K562 (cell line): ENCODE measurements around the gene SEC16A. TPM values are rescaled to one million over a fixed set of nuclear protein-coding genes. Genes with fewer than 3 reads are reported as not detected.

Experiments
- ATAC-seq: fragments of 200-7000 bp; cut with Tn5 transposase; 3 replicates; pipeline ENCODE4 v1.9.1; 2020; ENCODE audit warnings: moderate library complexity
- BruUV-seq: library from RNA; stranded (reverse); fragments of 400-500 nt; replicated peaks from 2 replicates; lab custom pipeline; 2021; lab: Mats Ljungman, UMichigan
- CTCF ChIA-PET: fragments of 300-600 bp; formaldehyde crosslinking; extraction: SDS; loops from one replicate; lab custom pipeline; 2021; ENCODE audit warnings: low intra/inter-chr PET ratio; lab: Yijun Ruan, JAX
- POLR2A ChIA-PET: fragments of 300-600, 350-650 bp; sonication (Branson Sonifier 250); formaldehyde crosslinking; extraction: SDS; loops from one replicate; lab custom pipeline; 2021; ENCODE audit warnings: antibody characterized with exemption, inconsistent platforms; lab: Yijun Ruan, JAX
- DNase-seq, 4 experiments: peaks; one replicate each; pipeline versions ENCODE4 v3.0.0 to v3.0.0-alpha.2; 2011 to 2018; ENCODE audit warnings: low spot score in 3 of 4, mixed read lengths in 3 of 4; ENCODE audit errors: extremely low read depth in 1 of 4
- FAIRE-seq: peaks from 2 replicates; lab custom pipeline; 2011; peaks lifted over from hg19 to GRCh38; lab: Jason Lieb, UNC
- H2AFZ ChIP-seq: 2 replicates; pipeline ENCODE4 v1.6.0; 2011; ENCODE audit warnings: low read depth, low read length, control low read depth, inconsistent platforms
- H3K27ac ChIP-seq: fragments of 200-600 bp; 3 replicates; pipeline ENCODE4 v1.8.0; 2011; ENCODE audit warnings: low read depth, mild to moderate bottlenecking, control low read depth, inconsistent platforms, low read length, moderate library complexity, mixed read lengths; ENCODE audit errors: extremely low read depth
- H3K27me3 ChIP-seq, 2 experiments: fragments of 300-600 bp in 1 of 2; 2 replicates in 1 of 2; 3 replicates in 1 of 2; pipeline versions ENCODE4 v1.6.0 to v1.8.0; 2011; ENCODE audit warnings: inconsistent platforms in 2 of 2, low read length in 2 of 2, mild to moderate bottlenecking in 1 of 2, mixed read lengths in 1 of 2, moderate library complexity in 1 of 2; ENCODE audit not compliant: control insufficient read depth in 2 of 2, insufficient read depth in 2 of 2
- H3K36me3 ChIP-seq: fragments of 300-600 bp; 3 replicates; pipeline ENCODE4 v1.8.0; 2011; ENCODE audit warnings: mild to moderate bottlenecking, low read length, inconsistent platforms; ENCODE audit not compliant: control insufficient read depth, insufficient read depth
- H3K4me1 ChIP-seq, 2 experiments: fragments of 200-600 bp in 1 of 2; replicated peaks in 1 of 2; 2 replicates in 1 of 2; 3 replicates in 1 of 2; pipeline versions ENCODE4 v1.5.1 to v1.8.0; 2011; ENCODE audit warnings: inconsistent platforms in 2 of 2, low read length in 2 of 2, mild to moderate bottlenecking in 1 of 2, mixed read lengths in 1 of 2, moderate library complexity in 1 of 2; ENCODE audit not compliant: control insufficient read depth in 2 of 2, insufficient read depth in 2 of 2
- H3K4me2 ChIP-seq: 2 replicates; pipeline ENCODE4 v1.6.1; 2011; ENCODE audit warnings: low read length, control low read depth, inconsistent platforms, mixed read lengths; ENCODE audit not compliant: insufficient read depth
- H3K4me3 ChIP-seq: fragments of 200-600 bp; sonication (generic), shearing (Covaris generic); 2 replicates; pipeline ENCODE4 v1.5.1; 2016; ENCODE audit warnings: control low read depth, inconsistent platforms
- H3K79me2 ChIP-seq: fragments of 200-600 bp; 3 replicates; pipeline ENCODE4 v1.8.0; 2011; ENCODE audit warnings: low read length, inconsistent platforms; ENCODE audit not compliant: control insufficient read depth, insufficient read depth
- H3K9ac ChIP-seq, 2 experiments: 2 replicates each; pipeline versions ENCODE4 v1.6.0 to v1.6.1; 2011; ENCODE audit warnings: low read depth in 2 of 2, low read length in 2 of 2, control low read depth in 1 of 2, inconsistent platforms in 1 of 2, mild to moderate bottlenecking in 1 of 2, mixed read lengths in 1 of 2; ENCODE audit not compliant: insufficient read depth in 1 of 2
- H3K9me1 ChIP-seq: one replicate; pipeline ENCODE4 v1.6.0; 2011; ENCODE audit warnings: inconsistent platforms, mild to moderate bottlenecking, low read length, moderate library complexity; ENCODE audit not compliant: control insufficient read depth, insufficient read depth
- H3K9me3 ChIP-seq: replicated peaks from 2 replicates; pipeline ENCODE4 v1.5.1; 2011; ENCODE audit warnings: low read depth, low read length, inconsistent platforms; ENCODE audit not compliant: control insufficient read depth, insufficient read depth
- H4K20me1 ChIP-seq: replicated peaks from 2 replicates; pipeline ENCODE4 v1.6.1; 2011; ENCODE audit warnings: low read length, inconsistent platforms, mixed read lengths; ENCODE audit not compliant: control insufficient read depth, insufficient read depth
- ATF1 ChIP-seq, 2 experiments: fragments of 450-650 bp in 1 of 2; IDR thresholded peaks; 2 replicates each; pipeline ENCODE4 v1.6.1; 2016; ENCODE audit warnings: missing compliant biosample characterization in 1 of 2, missing genetic modification characterization in 1 of 2
- CBX1 ChIP-seq: sonication (generic); IDR thresholded peaks from 2 replicates; pipeline ENCODE4 v1.6.1; 2016; ENCODE audit warnings: antibody characterized with exemption, low read depth, mild to moderate bottlenecking
- CBX5 ChIP-seq: IDR thresholded peaks from 2 replicates; pipeline ENCODE4 v1.6.1; 2014; ENCODE audit warnings: low read depth, borderline replicate concordance
- CHD4 ChIP-seq: fragments of 200-600 bp; sonication (generic); IDR thresholded peaks from 3 replicates; pipeline ENCODE4 v1.6.1; 2012; ENCODE audit warnings: low read depth, mild to moderate bottlenecking, mixed read lengths, low read length, inconsistent platforms; ENCODE audit not compliant: insufficient read depth, insufficient replicate concordance, poor library complexity, severe bottlenecking
- ETS2 ChIP-seq: IDR thresholded peaks from 2 replicates; pipeline ENCODE4 v1.6.1; 2016; ENCODE audit warnings: borderline replicate concordance, missing genetic modification characterization, mild to moderate bottlenecking, moderate library complexity, missing compliant biosample characterization; ENCODE audit not compliant: poor library complexity, severe bottlenecking
- FIP1L1 ChIP-seq: fragments of 200-400 bp; formaldehyde crosslinking; IDR thresholded peaks from 2 replicates; pipeline ENCODE4 v1.6.1; 2018; ENCODE audit warnings: mild to moderate bottlenecking, low read depth, low read length; ENCODE audit not compliant: poor library complexity, severe bottlenecking
- HDAC1 ChIP-seq, 2 experiments: fragments of 450-650 bp; IDR thresholded peaks; 2 replicates each; pipeline ENCODE4 v1.6.1; 2016 to 2017; ENCODE audit warnings: inconsistent platforms in 1 of 2, mild to moderate bottlenecking in 1 of 2, moderate library complexity in 1 of 2
- HDAC2 ChIP-seq: fragments of 450-650 bp; IDR thresholded peaks from 2 replicates; pipeline ENCODE4 v1.6.1; 2016; ENCODE audit warnings: mild to moderate bottlenecking
- MNT ChIP-seq, 2 experiments: fragments of 450-650 bp; conservative IDR thresholded peaks; 2 replicates each; pipeline ENCODE4 v1.6.1; 2017; ENCODE audit warnings: mild to moderate bottlenecking in 2 of 2, moderate library complexity in 2 of 2
- PHF21A ChIP-seq: fragments of 450-650 bp; IDR thresholded peaks from 2 replicates; pipeline ENCODE4 v1.6.1; 2017; ENCODE audit warnings: low read depth, borderline replicate concordance
- PKNOX1 ChIP-seq: fragments of 450-650 bp; IDR thresholded peaks from 2 replicates; pipeline ENCODE4 v1.6.1; 2016
- ZC3H11A ChIP-seq: IDR thresholded peaks from 2 replicates; pipeline ENCODE4 v1.6.1; 2012; ENCODE audit warnings: low read depth, low read length, improper control_type of control experiment
- ZKSCAN8 ChIP-seq: fragments of 200-800 bp; sonication (Bioruptor generic); IDR thresholded peaks from 2 replicates; pipeline ENCODE4 v1.6.1; 2016; ENCODE audit warnings: missing genetic modification characterization, missing compliant biosample characterization
- ZNF184 ChIP-seq: sonication (generic); formaldehyde crosslinking; IDR thresholded peaks from 2 replicates; pipeline ENCODE4 v1.5.0; 2020; ENCODE audit warnings: missing genetic modification reagents
- ZNF24 ChIP-seq: fragments of 450-650 bp; IDR thresholded peaks from 2 replicates; pipeline ENCODE4 v1.6.1; 2016
- ZNF311 ChIP-seq: fragments of 250-450 bp; sonication (Bioruptor Pico); IDR thresholded peaks from 2 replicates; pipeline ENCODE4 v1.4.0; 2020; ENCODE audit warnings: mild to moderate bottlenecking, moderate library complexity
- ZNF316 ChIP-seq: fragments of 450-650 bp; IDR thresholded peaks from 2 replicates; pipeline ENCODE4 v1.6.1; 2016
- ZNF696 ChIP-seq: fragments of 250-450 bp; sonication (Bioruptor Pico); conservative IDR thresholded peaks from 2 replicates; pipeline ENCODE4 v1.4.0; 2020; ENCODE audit warnings: mild to moderate bottlenecking, moderate library complexity
- WGBS: fragments of 100-300 bp; shearing (Covaris generic); methylation state at CpG from one replicate; pipeline ENCODE4 v1.1.6; 2016; ENCODE audit warnings: low coverage, mixed read lengths; ENCODE audit not compliant: insufficient coverage; ENCODE audit errors: missing lambda C conversion rate; 5-methylcytosine and 5-hydroxymethylcytosine counted together
- in situ Hi-C: fragments of 300-500 bp; cut with MboI; formaldehyde crosslinking; loops from 4 replicates; pipeline ENCODE4 v1.15.0; 2018; ENCODE audit warnings: inconsistent platforms, mixed read lengths
- intact Hi-C: fragments of 100-400 bp; cut with micrococcal nuclease; formaldehyde crosslinking; loops from 2 replicates; pipeline ENCODE4 v1.14.2; 2022
- polyA plus RNA-seq, 8 experiments: library from polyadenylated mRNA; depleted of rRNA in 4 of 8; stranded (reverse) in 5 of 8; unstranded in 3 of 8; fragments of >200 nt; fragmentation: Nextera tagmentation in 2 of 8; fragmentation: Illumina TruSeq in 1 of 8; extraction: Ambion mirVana in 2 of 8; extraction: Trizol in 1 of 8; gene quantifications; 2 replicates each; pipeline versions ENCODE4 v1.2.1 to v1.2.3, GENCODE V29; 2011 to 2014; ENCODE audit warnings: inconsistent platforms in 1 of 8, missing spikeins in 1 of 8
- total RNA-seq, 7 experiments: library from RNA; depleted of rRNA in 6 of 7; stranded (reverse); fragments of >200 nt in 6 of 7; fragmentation: Illumina TruSeq in 2 of 7; extraction: Trizol in 2 of 7; gene quantifications; 2 replicates each; pipeline versions ENCODE4 v1.2.1 to v1.2.3, GENCODE V29; 2011 to 2021; ENCODE audit warnings: low replicate concordance in 1 of 7

The SEC16A gene
- total and polyA plus RNA-seq, 9 of the 15 experiments (the other 6 are each of a cell fraction or from before 2014, with no cell fraction given) = 8.3 to 62.8 (median 14.0) TPM

GRCh38 chr9:136502940-136503550 is 20.2 kb upstream of the SEC16A start:
- H4K20me1 ChIP-seq = no peaks in the 10 kb centered on the region
- no TSS peak for BruUV-seq
- peaks cover 0 to 21% of the 10 kb centered on the region in 2 experiments; a peak in 1 of 5 replicates for H3K4me1 ChIP-seq
- H3K27me3 ChIP-seq = no peaks in the 10 kb centered on the region
- TF ChIP-seq FIP1L1 (no peak), HDAC1 (IDR thresholded peaks at IDR 0.05) (no peak), CBX5 (no peak), ZC3H11A (no peak), CHD4 (no peak), HDAC2 (no peak), CBX1 (no peak), ATF1 (CRISPR knock-in tag; IDR thresholded peaks at IDR 0.05) (no peak), ATF1 (tag; IDR thresholded peaks at IDR 0.05) (no peak), ZNF24 (no peak), ZKSCAN8 (CRISPR knock-in tag) (no peak), ZNF696 (CRISPR knock-in tag) (no peak), PHF21A (no peak), ETS2 (tag) (no peak), ZNF311 (no peak), PKNOX1 (no peak), ZNF184 (no peak), MNT (conservative IDR thresholded peaks at IDR 0.05) (no peak), ZNF316 (no peak)
- H3K27ac ChIP-seq = no peak overlapping the region
- H3K9me3 ChIP-seq = no peaks in the 10 kb centered on the region
- no peak overlapping the region; a peak in 1 of 4 replicates for H3K9ac ChIP-seq
- no peaks in the 10 kb centered on the region for H3K9me1 ChIP-seq
- ChIA-PET CTCF (no interaction called here), POLR2A (interaction anchor here (0.5 to 0.8 kb wide), 3 partner anchors 11 to 471 kb away, joined by 3 to 4 read pairs (median 4); no protein-coding TSS in a partner anchor)
- no peak overlapping the region for H2AFZ ChIP-seq
- H3K4me3 ChIP-seq = no peak overlapping the region
- no peak for ATAC-seq
- H3K36me3 ChIP-seq = peaks cover 85% of the 10 kb centered on the region; the same call in 1 of the 3 replicates
- in situ Hi-C loops (no loop called here), intact Hi-C loops (no loop called here)
- no peaks in the 10 kb centered on the region for H3K79me2 ChIP-seq
- FAIRE-seq = no peak
- no peak for DNase-seq
- no peak overlapping the region for H3K4me2 ChIP-seq
- WGBS = 92% methylated on average over 26 of the region's 33 CpGs
